Hypothalamus (tissue), 51 donors: ENCODE results near the gene MAPKBP1.

Experiments
- DNase-seq, 51 donors: peaks; one replicate each; lab custom pipeline; 2025; lab: John Stamatoyannopoulos, UW

Gene MAPKBP1

GRCh38 chr15:41862515-41863116, 88.3 kb downstream of the MAPKBP1 start:
- DNase-seq, result no peak

GRCh38 chr15:41865490-41866055, 91.3 kb downstream of the MAPKBP1 start:
- DNase-seq, result no peak

DNA sequence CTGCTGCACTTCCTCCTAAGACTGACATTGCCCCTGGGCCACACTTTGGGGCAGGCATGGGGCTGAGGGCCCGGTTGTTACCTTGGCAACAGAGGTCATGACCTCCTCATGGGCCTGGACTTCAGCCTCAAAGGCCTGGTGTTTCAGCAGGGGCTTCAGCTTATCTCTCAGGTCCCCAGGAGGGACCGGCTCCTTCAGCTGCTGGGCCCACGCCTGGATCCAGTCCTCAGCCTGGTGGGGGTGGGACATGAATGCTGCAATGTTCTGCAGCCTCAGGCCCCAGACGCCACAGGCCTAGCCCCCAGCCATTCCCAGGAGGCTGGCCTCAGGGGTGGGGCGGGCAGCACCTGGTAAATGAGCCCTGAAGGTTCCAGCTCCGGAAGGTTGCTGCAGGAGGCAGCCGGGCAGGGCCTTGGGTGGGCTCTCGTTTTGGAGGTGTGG, 92.0 kb downstream of the MAPKBP1 start:
- no peak for DNase-seq

GRCh38 chr15:41866872-41867579, 92.7 kb downstream of the MAPKBP1 start:
- DNase-seq, result no peak

GRCh38 chr15:41868321-41868720, 94.0 kb downstream of the MAPKBP1 start:
- DNase-seq, result no peak

GRCh38 chr15:41869770-41870688, 95.7 kb downstream of the MAPKBP1 start:
- no peak for DNase-seq

DNA sequence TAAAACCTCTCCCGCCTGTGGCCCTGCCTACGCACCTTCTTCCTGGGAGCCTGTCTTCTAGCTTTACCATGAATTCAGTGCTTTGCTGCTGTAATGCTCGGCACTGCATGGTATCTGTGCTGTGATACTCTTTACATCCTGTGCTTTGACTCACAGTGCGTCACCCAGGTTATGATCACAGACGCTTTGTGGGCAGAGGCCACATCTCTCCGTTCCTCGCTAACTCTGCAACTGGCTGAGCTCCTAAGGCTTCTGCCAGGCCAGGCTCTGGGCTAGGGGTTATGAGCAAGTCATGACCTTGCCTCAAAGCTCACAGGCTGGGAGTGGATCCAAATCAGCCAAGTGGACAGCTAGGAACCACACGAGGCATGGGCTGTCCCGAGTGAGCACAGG, 96.4 kb downstream of the MAPKBP1 start:
- DNase-seq, result no peak

DNA sequence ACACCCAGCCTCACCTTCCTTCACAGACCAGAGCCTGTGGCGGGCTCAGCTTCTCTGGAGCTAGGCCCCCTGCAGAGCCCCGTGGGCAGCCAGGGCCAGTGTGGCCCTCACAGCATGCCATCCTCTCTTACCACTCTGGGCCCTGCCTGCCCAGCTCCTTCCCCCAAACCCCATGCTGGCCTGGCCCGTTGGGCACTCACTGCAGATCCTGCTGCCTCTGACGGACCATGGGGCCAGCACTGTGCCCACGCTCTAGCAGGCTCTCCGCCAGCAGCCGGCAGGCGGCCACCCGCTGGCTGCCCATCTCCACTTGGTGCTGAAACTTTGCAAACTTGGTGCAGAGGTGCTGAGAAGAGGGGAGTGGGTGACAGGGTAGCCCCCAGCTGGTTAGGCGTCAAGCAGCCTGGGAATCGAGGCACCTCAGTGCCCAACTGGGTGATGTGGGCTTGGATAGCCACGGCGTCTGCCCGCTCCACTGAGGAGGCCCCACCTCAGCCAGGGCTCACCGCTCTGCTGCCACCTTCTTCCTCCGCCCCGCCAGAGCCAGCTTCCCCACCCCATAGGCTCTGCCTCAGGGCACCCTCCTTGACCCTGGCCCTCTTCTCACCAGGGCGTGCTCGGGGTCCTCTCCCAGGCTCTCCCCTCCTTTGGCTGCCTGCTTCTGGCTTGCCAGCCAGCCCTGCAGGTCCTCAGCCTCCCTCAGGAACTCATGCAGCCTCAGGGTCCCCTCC, 97.1 kb downstream of the MAPKBP1 start:
- no peak for DNase-seq

GRCh38 chr15:41872166-41872747, 98.0 kb downstream of the MAPKBP1 start:
- peak in 1 of 51 donors; percentile 25 for DNase-seq

- DNase-seq, result no peak
Measured at GRCh38 chr15:41873711-41874110, 99.4 kb downstream of the MAPKBP1 start.

GRCh38 chr15:41874736-41875135, 100.5 kb downstream of the MAPKBP1 start:
- no peak for DNase-seq

DNA sequence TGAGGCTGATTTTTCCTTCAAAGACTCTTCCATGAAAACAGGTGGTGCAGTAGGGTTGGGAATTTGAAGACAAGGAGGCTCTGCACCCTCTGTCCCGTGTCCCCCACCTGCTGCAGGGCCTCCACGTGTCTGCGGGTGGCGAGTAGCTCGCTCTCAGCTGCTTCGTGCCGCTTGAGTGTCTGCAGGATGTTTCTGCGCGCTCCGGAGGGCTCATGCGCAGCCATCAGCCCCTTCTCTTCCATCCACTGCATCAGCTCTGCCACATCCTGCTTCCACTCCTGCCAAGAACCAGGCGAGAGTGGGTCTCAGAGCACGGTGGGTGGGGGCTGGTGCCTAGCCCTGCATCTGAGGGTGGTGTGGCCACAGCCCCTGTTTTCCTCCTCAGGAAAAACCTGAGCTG, 101.7 kb downstream of the MAPKBP1 start:
- no peak for DNase-seq

- no peak for DNase-seq
Measured at GRCh38 chr15:41876689-41877088, 102.4 kb downstream of the MAPKBP1 start.
